Measurements from ENCODE around the gene EDEM3. TPM values are rescaled to one million over a fixed set of nuclear protein-coding genes. Genes with fewer than 3 reads are reported as not detected.

Gene EDEM3, protein sequence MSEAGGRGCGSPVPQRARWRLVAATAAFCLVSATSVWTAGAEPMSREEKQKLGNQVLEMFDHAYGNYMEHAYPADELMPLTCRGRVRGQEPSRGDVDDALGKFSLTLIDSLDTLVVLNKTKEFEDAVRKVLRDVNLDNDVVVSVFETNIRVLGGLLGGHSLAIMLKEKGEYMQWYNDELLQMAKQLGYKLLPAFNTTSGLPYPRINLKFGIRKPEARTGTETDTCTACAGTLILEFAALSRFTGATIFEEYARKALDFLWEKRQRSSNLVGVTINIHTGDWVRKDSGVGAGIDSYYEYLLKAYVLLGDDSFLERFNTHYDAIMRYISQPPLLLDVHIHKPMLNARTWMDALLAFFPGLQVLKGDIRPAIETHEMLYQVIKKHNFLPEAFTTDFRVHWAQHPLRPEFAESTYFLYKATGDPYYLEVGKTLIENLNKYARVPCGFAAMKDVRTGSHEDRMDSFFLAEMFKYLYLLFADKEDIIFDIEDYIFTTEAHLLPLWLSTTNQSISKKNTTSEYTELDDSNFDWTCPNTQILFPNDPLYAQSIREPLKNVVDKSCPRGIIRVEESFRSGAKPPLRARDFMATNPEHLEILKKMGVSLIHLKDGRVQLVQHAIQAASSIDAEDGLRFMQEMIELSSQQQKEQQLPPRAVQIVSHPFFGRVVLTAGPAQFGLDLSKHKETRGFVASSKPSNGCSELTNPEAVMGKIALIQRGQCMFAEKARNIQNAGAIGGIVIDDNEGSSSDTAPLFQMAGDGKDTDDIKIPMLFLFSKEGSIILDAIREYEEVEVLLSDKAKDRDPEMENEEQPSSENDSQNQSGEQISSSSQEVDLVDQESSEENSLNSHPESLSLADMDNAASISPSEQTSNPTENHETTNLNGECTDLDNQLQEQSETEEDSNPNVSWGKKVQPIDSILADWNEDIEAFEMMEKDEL
- total RNA-seq = 10 to 100 TPM; 55.7 to 75.4 TPM

DNA sequence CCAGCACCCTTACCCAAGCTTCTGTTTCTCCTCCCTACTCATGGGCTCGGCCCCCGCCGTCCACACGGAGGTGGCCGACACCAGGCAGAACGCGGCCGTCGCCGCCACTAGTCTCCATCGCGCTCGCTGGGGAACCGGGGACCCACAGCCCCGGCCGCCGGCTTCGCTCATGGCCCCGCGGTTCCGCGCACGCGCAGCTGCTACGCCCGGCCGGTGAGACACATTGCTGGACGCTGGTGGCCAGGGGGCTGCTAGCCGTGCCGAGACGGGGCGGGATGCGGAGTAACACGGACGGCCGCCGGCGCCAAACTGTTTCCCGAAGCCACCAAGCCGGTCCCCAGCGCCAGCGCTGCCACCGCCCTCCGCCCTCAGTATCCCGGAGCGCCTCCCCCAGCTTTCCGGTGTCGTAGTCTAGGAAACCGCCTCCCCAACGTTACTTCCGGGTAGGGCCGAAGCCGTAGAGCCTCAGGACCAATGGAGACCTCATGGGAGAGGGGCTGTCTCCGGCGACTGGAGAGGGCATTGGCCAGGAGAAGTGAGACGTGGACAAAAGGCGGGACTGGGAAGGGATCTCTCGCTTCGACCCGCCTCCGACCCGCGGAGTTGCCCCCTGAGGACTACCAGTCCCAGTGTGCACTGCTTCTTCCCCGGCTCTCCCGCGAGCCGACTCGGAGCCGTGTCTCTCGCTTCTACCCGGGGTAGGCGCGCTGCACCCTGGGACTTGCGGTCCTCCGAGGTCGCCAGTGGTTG, at the start of gene EDEM3:
Gene EDEM3 (minus strand): TSS at position 383 of the 750 bp plus-strand sequence. CDS start 212 bp downstream, at position 171.
- TF ChIP-seq, protein P1, sequence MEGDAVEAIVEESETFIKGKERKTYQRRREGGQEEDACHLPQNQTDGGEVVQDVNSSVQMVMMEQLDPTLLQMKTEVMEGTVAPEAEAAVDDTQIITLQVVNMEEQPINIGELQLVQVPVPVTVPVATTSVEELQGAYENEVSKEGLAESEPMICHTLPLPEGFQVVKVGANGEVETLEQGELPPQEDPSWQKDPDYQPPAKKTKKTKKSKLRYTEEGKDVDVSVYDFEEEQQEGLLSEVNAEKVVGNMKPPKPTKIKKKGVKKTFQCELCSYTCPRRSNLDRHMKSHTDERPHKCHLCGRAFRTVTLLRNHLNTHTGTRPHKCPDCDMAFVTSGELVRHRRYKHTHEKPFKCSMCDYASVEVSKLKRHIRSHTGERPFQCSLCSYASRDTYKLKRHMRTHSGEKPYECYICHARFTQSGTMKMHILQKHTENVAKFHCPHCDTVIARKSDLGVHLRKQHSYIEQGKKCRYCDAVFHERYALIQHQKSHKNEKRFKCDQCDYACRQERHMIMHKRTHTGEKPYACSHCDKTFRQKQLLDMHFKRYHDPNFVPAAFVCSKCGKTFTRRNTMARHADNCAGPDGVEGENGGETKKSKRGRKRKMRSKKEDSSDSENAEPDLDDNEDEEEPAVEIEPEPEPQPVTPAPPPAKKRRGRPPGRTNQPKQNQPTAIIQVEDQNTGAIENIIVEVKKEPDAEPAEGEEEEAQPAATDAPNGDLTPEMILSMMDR (IDR thresholded peaks at IDR 0.05) = no peak

DNA sequence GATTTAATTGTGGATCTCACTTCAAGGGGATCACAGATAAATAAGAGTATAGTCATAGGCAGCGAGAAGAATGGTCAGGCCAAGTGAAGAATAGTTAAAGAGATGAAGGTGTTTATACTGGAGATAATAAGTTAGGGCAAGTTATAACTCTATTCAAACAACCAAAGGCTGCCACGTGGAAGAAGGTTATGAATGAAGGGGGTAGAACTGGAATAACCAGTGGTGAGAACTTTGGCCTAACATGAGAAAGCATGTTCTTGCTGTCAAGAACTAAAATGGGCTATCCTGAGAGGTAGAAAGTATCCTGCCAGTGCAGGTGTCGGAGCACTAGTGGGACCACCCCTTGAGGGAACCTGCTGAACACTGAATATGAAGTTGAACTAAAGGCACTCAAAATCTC, 49.6 kb upstream of the EDEM3 start:
- H3K4me1 ChIP-seq = no peaks in the 10 kb centered on the region
- TF ChIP-seq, protein P1 (IDR thresholded peaks at IDR 0.05) = no peak
- DNase-seq = no peak
- H3K9me3 ChIP-seq = no peaks in the 10 kb centered on the region
- no peak overlapping the region for H3K9ac ChIP-seq (ENCODE audit: low read depth in 2 of 2, low read length in 2 of 2)
- no peak overlapping the region for H3K27ac ChIP-seq
- no peaks in the 10 kb centered on the region for H3K27me3 ChIP-seq
- intact Hi-C loops (cut with DNase I) = no loop called here
- H3K4me3 ChIP-seq = no peak overlapping the region
- no peaks in the 10 kb centered on the region for H3K36me3 ChIP-seq

More for the DNA sequence above, at the start of gene EDEM3:
- peak within 1 kb of the TSS; percentile 97 for H3K27ac ChIP-seq
- peak within 1 kb of the TSS; percentile 79 to 93 for H3K9ac ChIP-seq (ENCODE audit: low read depth in 2 of 2, low read length in 2 of 2)
- no peaks in the 10 kb centered on the region for H3K36me3 ChIP-seq
- H3K4me1 ChIP-seq = peaks cover 3% of the 10 kb centered on the region
- no peaks in the 10 kb centered on the region for H3K27me3 ChIP-seq
- intact Hi-C loops (cut with DNase I) = no loop called here
- H3K4me3 ChIP-seq = peak within 1 kb of the TSS; percentile 85
- H3K9me3 ChIP-seq = no peaks in the 10 kb centered on the region
- DNase-seq = peak; percentile 98

DNA sequence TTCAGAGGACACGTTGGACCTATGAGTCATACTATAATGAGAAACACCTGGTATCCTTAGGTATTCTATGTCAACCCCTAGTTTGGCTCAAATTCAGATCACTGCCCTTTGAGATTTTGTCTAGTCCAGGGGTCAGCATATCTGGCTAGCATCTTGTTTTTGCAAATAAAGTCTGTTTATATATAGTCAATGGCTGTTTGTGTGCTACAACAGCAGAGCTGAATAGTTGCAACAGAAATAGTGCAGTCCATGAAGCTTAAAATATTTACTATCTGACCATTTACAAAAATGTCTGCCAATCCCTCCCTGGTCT, 48.5 kb upstream of the EDEM3 start:
- Histone ChIP-seq H3K9me3 (no peaks in the 10 kb centered on the region), H3K4me3 (no peak overlapping the region), H3K27me3 (no peaks in the 10 kb centered on the region), H3K27ac (no peak overlapping the region), H3K36me3 (no peaks in the 10 kb centered on the region), H3K4me1 (no peaks in the 10 kb centered on the region), H3K9ac (ENCODE audit: low read depth in 2 of 2, low read length in 2 of 2) (no peak overlapping the region)
- TF ChIP-seq, protein P1 (IDR thresholded peaks at IDR 0.05) = no peak
- intact Hi-C loops (cut with DNase I) = no loop called here
- no peak for DNase-seq

DNA sequence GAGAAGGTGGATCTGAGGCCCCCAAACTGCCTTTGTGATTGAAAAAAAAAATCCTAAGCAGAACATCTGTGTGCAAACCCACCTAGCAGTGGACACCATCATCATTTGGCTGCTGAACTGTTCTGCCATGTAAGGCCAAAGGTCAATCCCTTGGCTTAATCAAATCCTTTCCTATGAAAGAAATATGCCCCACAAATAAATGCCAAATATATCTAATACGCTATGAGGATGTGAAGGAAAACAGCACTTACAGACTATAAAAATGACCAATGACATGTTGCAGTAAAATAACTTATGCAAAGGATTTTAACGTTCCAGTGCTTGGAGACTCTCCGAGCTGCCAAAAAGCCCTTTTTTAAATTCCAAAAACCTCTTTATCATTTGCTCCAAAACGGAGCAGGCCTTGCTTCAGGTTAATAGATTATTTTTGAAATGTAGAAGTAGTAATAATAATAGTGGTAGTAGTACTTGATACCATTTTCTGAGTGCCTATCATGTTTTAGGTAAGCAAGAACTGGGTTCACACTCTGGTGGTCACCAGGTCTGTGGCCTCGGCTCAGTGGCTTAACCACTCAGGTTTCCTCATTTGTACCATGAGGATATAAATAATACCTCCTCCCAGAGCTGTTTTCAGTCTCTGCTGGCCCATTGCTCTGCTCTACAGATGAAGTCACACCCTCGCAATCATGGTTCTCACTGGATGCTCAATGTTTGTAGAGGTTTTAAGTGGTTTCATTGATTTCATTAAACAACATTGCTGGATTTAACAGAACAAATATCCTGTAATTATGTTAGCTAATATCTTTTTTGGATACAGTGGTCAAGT, 47.9 kb upstream of the EDEM3 start:
- H3K4me3 ChIP-seq = no peak overlapping the region
- no peaks in the 10 kb centered on the region for H3K4me1 ChIP-seq
- H3K36me3 ChIP-seq = no peaks in the 10 kb centered on the region
- no peaks in the 10 kb centered on the region for H3K27me3 ChIP-seq
- intact Hi-C loops (cut with DNase I) = no loop called here
- TF ChIP-seq, protein P1 (IDR thresholded peaks at IDR 0.05) = no peak
- no peak overlapping the region for H3K9ac ChIP-seq (ENCODE audit: low read depth in 2 of 2, low read length in 2 of 2)
- no peaks in the 10 kb centered on the region for H3K9me3 ChIP-seq
- H3K27ac ChIP-seq = no peak overlapping the region
- no peak for DNase-seq

Measured in colonic mucosa (tissue), 4 donors.